Fibroblast of the aortic adventitia (primary cell): ENCODE measurements around the gene XYLT1. TPM values are rescaled to one million over a fixed set of nuclear protein-coding genes. Genes with fewer than 3 reads are reported as not detected.

Source experiments
- DNase-seq: peaks from one replicate; pipeline ENCODE4 v3.0.0-alpha.2; 2010; ENCODE audit warnings: low read depth
- H3K4me3 ChIP-seq: 2 replicates; pipeline ENCODE4 v1.5.1; 2011; ENCODE audit warnings: low read depth, mild to moderate bottlenecking, control low read depth, low read length, moderate library complexity
- CTCF ChIP-seq: IDR thresholded peaks from 2 replicates; pipeline ENCODE4 v1.5.1; 2011; ENCODE audit warnings: mild to moderate bottlenecking, low read length, control low read depth, inconsistent platforms; ENCODE audit not compliant: insufficient read depth
- total RNA-seq: library from RNA; depleted of rRNA; stranded (reverse); fragments of >200 nt; gene quantifications from 2 replicates; pipeline ENCODE4 v1.2.3, GENCODE V29; 2012; ENCODE audit warnings: low replicate concordance

XYLT1 gene
- total RNA-seq, 1 donor: 32.7 TPM

GRCh38 chr16:17107450-17107849, 363.3 kb downstream of the XYLT1 start:
- no peak overlapping the region for H3K4me3 ChIP-seq
- no peak for TF ChIP-seq CTCF
- no peak for DNase-seq

- no peak for DNase-seq
- no peak overlapping the region for H3K4me3 ChIP-seq
- no peak for TF ChIP-seq CTCF
Measured at GRCh38 chr16:17106243-17106791, 364.4 kb downstream of the XYLT1 start.

- no peak for TF ChIP-seq CTCF
- DNase-seq: peak; percentile 5
- no peak overlapping the region for H3K4me3 ChIP-seq
Measured at GRCh38 chr16:17105239-17105797, 365.4 kb downstream of the XYLT1 start.

- H3K4me3 ChIP-seq: no peak overlapping the region
- DNase-seq: no peak
- TF ChIP-seq CTCF: no peak
Measured at GRCh38 chr16:17104654-17105053, 366.1 kb downstream of the XYLT1 start.

- no peak for TF ChIP-seq CTCF
- no peak for DNase-seq
Measured at GRCh38 chr16:17103216-17103615, 367.5 kb downstream of the XYLT1 start.

GRCh38 chr16:17101646-17102045, 369.1 kb downstream of the XYLT1 start:
- DNase-seq: no peak
- no peak overlapping the region for H3K4me3 ChIP-seq
- no peak for TF ChIP-seq CTCF

More at GRCh38 chr16:17103216-17103615, 367.5 kb downstream of the XYLT1 start:
- H3K4me3 ChIP-seq: no peak overlapping the region

- no peak for DNase-seq
- no peak overlapping the region for H3K4me3 ChIP-seq
- TF ChIP-seq CTCF: no peak
Measured at GRCh38 chr16:17098685-17099084, 372.1 kb downstream of the XYLT1 start.
